ENCODE results near the gene DZIP1L. TPM values are rescaled to one million over a fixed set of nuclear protein-coding genes. Genes with fewer than 3 reads are reported as not detected.

The DZIP1L gene
- total and polyA plus RNA-seq, 2 experiments from 2014 or later: 10.6 to 19.5 TPM

DNA sequence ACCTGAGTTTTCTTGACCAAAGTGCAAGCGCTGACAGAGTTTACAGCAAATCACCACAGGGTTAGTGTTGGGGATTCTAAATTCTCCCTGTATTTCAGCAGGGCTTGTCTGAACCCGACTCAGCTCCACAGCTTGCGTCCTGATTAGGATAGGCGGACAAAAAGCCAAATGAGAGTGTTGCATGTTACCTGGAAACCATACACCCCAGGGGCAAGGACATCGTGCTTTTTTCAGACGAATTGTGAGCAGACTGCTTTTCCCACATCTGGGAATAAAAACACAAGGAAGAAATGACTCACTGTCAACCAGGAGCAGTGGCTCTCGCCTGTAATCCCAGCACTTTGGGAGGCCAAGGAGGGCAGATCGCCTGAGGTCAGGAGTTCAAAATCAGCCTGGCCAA, 3.0 kb downstream of the DZIP1L start (continued):
- TF ChIP-seq ZNF331 (CRISPR knock-in tag; IDR thresholded peaks at IDR 0.05; ENCODE audit: low read depth) (no peak), POLR2AphosphoS5 (IDR thresholded peaks at IDR 0.05; ENCODE audit: low read depth) (no peak), ZNF114 (CRISPR knock-in tag; IDR thresholded peaks at IDR 0.05) (no peak), CREB1 (CRISPR knock-in tag; IDR thresholded peaks at IDR 0.05; ENCODE audit: low read depth) (no peak)
- TF ChIP-seq, protein P1, sequence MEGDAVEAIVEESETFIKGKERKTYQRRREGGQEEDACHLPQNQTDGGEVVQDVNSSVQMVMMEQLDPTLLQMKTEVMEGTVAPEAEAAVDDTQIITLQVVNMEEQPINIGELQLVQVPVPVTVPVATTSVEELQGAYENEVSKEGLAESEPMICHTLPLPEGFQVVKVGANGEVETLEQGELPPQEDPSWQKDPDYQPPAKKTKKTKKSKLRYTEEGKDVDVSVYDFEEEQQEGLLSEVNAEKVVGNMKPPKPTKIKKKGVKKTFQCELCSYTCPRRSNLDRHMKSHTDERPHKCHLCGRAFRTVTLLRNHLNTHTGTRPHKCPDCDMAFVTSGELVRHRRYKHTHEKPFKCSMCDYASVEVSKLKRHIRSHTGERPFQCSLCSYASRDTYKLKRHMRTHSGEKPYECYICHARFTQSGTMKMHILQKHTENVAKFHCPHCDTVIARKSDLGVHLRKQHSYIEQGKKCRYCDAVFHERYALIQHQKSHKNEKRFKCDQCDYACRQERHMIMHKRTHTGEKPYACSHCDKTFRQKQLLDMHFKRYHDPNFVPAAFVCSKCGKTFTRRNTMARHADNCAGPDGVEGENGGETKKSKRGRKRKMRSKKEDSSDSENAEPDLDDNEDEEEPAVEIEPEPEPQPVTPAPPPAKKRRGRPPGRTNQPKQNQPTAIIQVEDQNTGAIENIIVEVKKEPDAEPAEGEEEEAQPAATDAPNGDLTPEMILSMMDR (conservative IDR thresholded peaks at IDR 0.05; ENCODE audit: low read depth in 2 of 2): no peak

DNA sequence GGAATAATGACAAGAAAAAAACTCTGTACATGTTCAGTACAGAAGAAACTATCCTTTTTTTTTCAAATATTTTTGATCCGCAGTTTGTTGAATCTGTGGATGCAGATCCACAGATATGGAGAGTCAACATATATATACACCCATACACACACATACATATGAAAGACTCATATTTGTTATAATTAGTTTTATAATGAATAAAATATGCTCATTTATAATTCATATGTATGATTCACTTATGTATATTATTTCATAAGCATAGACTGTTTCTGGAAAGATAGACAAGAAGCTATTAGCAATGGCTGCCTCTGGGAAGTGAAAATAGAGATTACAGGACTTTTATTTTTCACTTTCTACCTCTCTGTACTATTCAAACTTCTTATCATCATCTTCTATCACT, 9.8 kb downstream of the DZIP1L start:
- Histone ChIP-seq H3K27ac (ENCODE audit: low read depth) (no peak overlapping the region), H4K20me1 (replicated peaks; ENCODE audit: insufficient read depth) (peaks cover 6% of the 10 kb centered on the region), H3F3A (replicated peaks; ENCODE audit: low read depth) (no peaks in the 10 kb centered on the region), H3K4me1 (ENCODE audit: insufficient read depth) (no peaks in the 10 kb centered on the region), H3K79me2 (replicated peaks; ENCODE audit: insufficient read depth) (peaks cover 3% of the 10 kb centered on the region), H3K4me3 (no peak overlapping the region), H3K9me2 (ENCODE audit: insufficient read depth) (no peaks in the 10 kb centered on the region), H2AFZ (no peak overlapping the region), H3K27me3 (ENCODE audit: insufficient read depth) (no peaks in the 10 kb centered on the region), H3K4me2 (no peak overlapping the region), H3K36me3 (ENCODE audit: insufficient read depth) (no peaks in the 10 kb centered on the region)
- Mint-ChIP-seq H3K36me3 (ENCODE audit: low read depth) (peaks cover 13% of the 10 kb centered on the region; the same call in 2 of the 3 replicates), H3K4me3 (no peak overlapping the region), H3K4me1 (peaks cover 2% of the 10 kb centered on the region; the same call in 1 of the 3 replicates), H3K27ac (no peak overlapping the region), H3K27me3 (ENCODE audit: insufficient read depth, low read depth, poor library complexity) (peaks cover 5% of the 10 kb centered on the region), H3K9me3 (no peaks in the 10 kb centered on the region)
- no peak for ATAC-seq
- DNase-seq (ENCODE audit: low spot score): no peak
- TF ChIP-seq EZH2phosphoT487 (IDR thresholded peaks at IDR 0.05; ENCODE audit: unreplicated experiment): no peak
- TF ChIP-seq EZH2 (IDR thresholded peaks at IDR 0.05; ENCODE audit: low read depth, unreplicated experiment): no peak
- no peak for TF ChIP-seq JUNB (IDR thresholded peaks at IDR 0.05; ENCODE audit: unreplicated experiment)
- TF ChIP-seq POLR2AphosphoS5 (IDR thresholded peaks at IDR 0.05; ENCODE audit: low read depth): no peak
- no peak for TF ChIP-seq CREB1 (CRISPR knock-in tag; IDR thresholded peaks at IDR 0.05; ENCODE audit: low read depth)
- no peak for TF ChIP-seq NANOG (IDR thresholded peaks at IDR 0.05; ENCODE audit: borderline replicate concordance)
- no peak for TF ChIP-seq STAT1 (IDR thresholded peaks at IDR 0.05; ENCODE audit: unreplicated experiment)

DNA sequence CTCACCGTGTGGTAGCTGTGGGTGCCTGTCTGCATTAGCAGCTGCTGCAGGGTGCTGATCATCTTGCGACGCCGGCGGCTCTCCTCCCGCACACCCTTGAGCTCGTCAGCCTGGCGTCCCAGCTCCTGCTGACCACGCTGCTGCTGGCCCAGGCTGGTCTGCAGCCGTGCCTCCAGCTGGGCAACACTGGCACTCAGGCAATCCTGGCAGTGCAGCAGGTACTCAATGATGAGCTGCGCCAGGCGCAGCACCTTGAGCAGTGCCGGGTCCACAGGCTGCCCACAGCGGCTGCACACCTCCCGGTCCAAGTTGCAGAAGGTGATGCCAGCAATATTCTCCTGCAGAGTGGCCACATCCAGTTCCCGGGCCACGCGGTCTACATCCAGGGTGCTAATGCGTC, 11.9 kb downstream of the DZIP1L start:
- no peak overlapping the region for H3K4me3 Mint-ChIP-seq
- H3K9me3 Mint-ChIP-seq: no peaks in the 10 kb centered on the region
- H3K27me3 ChIP-seq (ENCODE audit: insufficient read depth): no peaks in the 10 kb centered on the region
- H3K27me3 Mint-ChIP-seq (ENCODE audit: insufficient read depth, low read depth, poor library complexity): peaks cover 5% of the 10 kb centered on the region
- H3F3A ChIP-seq (replicated peaks; ENCODE audit: low read depth): no peaks in the 10 kb centered on the region
- H3K4me3 ChIP-seq: no peak overlapping the region
- no peak overlapping the region for H3K27ac Mint-ChIP-seq
- H3K4me1 ChIP-seq (ENCODE audit: insufficient read depth): peaks cover 4% of the 10 kb centered on the region; the same call in 1 of the 2 replicates
- H3K27ac ChIP-seq (ENCODE audit: low read depth): no peak overlapping the region
- ATAC-seq: no peak
- peaks cover 9% of the 10 kb centered on the region for H3K4me1 Mint-ChIP-seq
- no peak overlapping the region for H2AFZ ChIP-seq
- no peak overlapping the region for H3K4me2 ChIP-seq
- H3K79me2 ChIP-seq (replicated peaks; ENCODE audit: insufficient read depth): no peaks in the 10 kb centered on the region
- no peaks in the 10 kb centered on the region for H4K20me1 ChIP-seq (replicated peaks; ENCODE audit: insufficient read depth)
- H3K36me3 ChIP-seq (ENCODE audit: insufficient read depth): no peaks in the 10 kb centered on the region
- DNase-seq (ENCODE audit: low spot score): no peak
- no peaks in the 10 kb centered on the region for H3K9me2 ChIP-seq (ENCODE audit: insufficient read depth)
- peaks cover 13% of the 10 kb centered on the region; the same call in 2 of the 3 replicates for H3K36me3 Mint-ChIP-seq (ENCODE audit: low read depth)
- TF ChIP-seq NANOG (IDR thresholded peaks at IDR 0.05; ENCODE audit: borderline replicate concordance): no peak
- TF ChIP-seq, protein P2, sequence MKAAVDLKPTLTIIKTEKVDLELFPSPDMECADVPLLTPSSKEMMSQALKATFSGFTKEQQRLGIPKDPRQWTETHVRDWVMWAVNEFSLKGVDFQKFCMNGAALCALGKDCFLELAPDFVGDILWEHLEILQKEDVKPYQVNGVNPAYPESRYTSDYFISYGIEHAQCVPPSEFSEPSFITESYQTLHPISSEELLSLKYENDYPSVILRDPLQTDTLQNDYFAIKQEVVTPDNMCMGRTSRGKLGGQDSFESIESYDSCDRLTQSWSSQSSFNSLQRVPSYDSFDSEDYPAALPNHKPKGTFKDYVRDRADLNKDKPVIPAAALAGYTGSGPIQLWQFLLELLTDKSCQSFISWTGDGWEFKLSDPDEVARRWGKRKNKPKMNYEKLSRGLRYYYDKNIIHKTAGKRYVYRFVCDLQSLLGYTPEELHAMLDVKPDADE (IDR thresholded peaks at IDR 0.05): no peak
- no peak for TF ChIP-seq EZH2 (IDR thresholded peaks at IDR 0.05; ENCODE audit: low read depth, unreplicated experiment)
- no peak for TF ChIP-seq JUNB (IDR thresholded peaks at IDR 0.05; ENCODE audit: unreplicated experiment)
- TF ChIP-seq EZH2phosphoT487 (IDR thresholded peaks at IDR 0.05; ENCODE audit: unreplicated experiment): no peak
- TF ChIP-seq, protein P3, sequence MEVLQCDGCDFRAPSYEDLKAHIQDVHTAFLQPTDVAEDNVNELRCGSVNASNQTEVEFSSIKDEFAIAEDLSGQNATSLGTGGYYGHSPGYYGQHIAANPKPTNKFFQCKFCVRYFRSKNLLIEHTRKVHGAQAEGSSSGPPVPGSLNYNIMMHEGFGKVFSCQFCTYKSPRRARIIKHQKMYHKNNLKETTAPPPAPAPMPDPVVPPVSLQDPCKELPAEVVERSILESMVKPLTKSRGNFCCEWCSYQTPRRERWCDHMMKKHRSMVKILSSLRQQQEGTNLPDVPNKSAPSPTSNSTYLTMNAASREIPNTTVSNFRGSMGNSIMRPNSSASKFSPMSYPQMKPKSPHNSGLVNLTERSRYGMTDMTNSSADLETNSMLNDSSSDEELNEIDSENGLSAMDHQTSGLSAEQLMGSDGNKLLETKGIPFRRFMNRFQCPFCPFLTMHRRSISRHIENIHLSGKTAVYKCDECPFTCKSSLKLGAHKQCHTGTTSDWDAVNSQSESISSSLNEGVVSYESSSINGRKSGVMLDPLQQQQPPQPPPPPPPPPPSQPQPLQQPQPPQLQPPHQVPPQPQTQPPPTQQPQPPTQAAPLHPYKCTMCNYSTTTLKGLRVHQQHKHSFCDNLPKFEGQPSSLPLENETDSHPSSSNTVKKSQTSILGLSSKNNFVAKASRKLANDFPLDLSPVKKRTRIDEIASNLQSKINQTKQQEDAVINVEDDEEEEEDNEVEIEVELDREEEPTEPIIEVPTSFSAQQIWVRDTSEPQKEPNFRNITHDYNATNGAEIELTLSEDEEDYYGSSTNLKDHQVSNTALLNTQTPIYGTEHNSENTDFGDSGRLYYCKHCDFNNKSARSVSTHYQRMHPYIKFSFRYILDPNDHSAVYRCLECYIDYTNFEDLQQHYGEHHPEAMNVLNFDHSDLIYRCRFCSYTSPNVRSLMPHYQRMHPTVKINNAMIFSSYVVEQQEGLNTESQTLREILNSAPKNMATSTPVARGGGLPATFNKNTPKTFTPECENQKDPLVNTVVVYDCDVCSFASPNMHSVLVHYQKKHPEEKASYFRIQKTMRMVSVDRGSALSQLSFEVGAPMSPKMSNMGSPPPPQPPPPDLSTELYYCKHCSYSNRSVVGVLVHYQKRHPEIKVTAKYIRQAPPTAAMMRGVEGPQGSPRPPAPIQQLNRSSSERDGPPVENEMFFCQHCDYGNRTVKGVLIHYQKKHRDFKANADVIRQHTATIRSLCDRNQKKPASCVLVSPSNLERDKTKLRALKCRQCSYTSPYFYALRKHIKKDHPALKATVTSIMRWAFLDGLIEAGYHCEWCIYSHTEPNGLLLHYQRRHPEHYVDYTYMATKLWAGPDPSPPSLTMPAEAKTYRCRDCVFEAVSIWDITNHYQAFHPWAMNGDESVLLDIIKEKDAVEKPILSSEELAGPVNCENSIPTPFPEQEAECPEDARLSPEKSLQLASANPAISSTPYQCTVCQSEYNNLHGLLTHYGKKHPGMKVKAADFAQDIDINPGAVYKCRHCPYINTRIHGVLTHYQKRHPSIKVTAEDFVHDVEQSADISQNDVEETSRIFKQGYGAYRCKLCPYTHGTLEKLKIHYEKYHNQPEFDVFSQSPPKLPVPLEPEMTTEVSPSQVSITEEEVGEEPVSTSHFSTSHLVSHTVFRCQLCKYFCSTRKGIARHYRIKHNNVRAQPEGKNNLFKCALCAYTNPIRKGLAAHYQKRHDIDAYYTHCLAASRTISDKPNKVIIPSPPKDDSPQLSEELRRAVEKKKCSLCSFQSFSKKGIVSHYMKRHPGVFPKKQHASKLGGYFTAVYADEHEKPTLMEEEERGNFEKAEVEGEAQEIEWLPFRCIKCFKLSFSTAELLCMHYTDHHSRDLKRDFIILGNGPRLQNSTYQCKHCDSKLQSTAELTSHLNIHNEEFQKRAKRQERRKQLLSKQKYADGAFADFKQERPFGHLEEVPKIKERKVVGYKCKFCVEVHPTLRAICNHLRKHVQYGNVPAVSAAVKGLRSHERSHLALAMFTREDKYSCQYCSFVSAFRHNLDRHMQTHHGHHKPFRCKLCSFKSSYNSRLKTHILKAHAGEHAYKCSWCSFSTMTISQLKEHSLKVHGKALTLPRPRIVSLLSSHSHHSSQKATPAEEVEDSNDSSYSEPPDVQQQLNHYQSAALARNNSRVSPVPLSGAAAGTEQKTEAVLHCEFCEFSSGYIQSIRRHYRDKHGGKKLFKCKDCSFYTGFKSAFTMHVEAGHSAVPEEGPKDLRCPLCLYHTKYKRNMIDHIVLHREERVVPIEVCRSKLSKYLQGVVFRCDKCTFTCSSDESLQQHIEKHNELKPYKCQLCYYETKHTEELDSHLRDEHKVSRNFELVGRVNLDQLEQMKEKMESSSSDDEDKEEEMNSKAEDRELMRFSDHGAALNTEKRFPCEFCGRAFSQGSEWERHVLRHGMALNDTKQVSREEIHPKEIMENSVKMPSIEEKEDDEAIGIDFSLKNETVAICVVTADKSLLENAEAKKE (CRISPR knock-in tag; IDR thresholded peaks at IDR 0.05): no peak

Data from GM23338 (cell line).